HG02852 (cell line): ENCODE data around the gene PKLR.
"Not testable (repeated sequence)": the region's sequence is repeated elsewhere in the genome, so short reads cannot be mapped to it uniquely, and the experiment has no call there.

Source experiments
- ATAC-seq: cut with Tn5 transposase; IDR thresholded peaks from one replicate; pipeline ENCODE4 v1.9.1; 2021; ENCODE audit warnings: mild to moderate bottlenecking, moderate library complexity; ENCODE audit not compliant: unreplicated experiment

Gene PKLR

DNA sequence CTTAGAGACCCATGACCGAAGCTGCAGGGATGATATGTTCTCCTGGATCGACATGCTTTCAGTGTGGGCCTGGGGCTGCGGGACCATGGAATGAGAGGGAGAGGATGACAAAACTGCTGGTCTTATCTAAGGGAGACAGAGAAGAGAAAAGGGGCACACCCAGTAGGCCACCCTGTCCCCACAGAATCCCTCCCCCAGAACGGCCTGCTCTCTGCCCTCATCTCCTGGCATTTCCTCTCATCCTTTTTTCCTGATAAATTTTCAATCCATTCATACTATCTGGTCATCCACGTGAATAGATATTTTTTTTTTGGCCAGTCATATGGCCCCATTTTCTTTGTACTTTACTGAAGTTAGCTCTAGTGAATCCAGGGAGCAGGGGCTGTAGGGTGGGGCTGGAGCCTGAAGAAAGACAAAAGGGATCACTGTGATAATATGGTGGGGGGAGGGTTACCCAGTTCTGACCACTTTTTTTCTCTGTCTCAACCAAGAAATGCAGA lies at the start of gene PKLR:
TSS of gene PKLR (minus strand) at position 97 of the 500 bp plus-strand sequence. CDS start at position 54, 43 bp downstream.
- ATAC-seq: no peak

DNA sequence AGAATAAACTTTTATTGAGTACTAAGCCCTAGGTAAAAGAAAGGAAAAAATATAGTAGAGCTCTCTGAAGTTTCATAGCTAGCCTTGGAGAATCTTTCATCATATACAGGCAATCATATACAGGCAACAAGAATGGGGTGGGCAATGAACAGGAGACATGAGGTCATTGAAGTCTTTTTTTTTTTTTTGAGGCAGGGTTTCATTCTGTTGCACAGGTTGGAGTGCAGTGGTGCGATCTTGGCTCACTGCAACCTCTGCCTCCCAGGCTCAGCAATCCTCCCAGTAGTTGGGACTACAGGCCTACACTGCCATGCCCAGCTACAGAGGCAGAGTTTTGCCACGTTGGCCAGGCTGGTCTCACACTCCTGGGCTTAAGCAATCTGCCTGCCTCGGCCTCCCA lies 41.6 kb upstream of the PKLR start:
- ATAC-seq: no peak

DNA sequence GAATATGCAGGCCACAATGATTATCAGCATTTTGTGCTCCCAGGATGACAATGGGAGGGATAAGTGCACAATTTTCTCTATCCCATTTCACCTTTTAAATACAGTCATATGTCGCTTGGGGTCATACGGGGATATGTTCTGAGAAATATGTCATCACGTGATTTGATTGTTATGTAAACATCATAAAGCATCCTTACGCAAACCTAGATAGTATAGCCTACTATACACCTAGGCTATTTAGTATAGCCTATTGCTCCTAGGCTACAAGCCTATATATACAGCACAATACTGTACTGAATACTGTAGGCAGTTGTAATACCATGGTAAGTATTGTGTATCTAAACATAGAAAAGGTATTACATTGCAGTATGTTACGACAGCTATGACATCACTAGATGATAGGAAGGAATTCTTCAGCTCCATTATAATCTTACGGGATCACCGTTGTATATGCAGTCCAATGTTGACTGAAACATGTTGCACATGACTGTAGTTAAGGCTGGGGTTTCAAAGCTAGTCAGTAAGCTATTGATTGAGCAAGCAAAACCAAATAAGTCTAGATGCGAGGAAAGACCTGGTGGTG lies 38.4 kb upstream of the PKLR start:
- ATAC-seq: no peak

DNA sequence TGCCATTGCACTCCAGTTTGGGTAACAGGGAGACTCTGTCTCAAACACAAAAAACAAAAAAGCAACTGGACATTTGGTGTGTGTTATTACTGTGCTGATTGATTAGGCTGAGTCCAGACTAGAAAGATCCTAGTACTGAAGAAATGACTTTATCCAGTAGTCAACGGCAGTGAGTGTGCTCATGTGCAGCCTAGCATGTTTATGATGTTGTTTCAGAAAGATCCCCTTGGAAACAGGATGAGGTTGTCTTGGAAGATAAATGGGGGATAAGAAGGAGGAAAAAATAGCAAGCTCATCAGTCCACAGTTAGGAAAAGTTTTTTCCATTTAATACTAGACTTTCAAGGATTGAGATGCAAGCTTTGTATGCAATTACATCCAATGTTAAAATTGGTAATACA lies 33.7 kb upstream of the PKLR start:
- ATAC-seq: no peak

DNA sequence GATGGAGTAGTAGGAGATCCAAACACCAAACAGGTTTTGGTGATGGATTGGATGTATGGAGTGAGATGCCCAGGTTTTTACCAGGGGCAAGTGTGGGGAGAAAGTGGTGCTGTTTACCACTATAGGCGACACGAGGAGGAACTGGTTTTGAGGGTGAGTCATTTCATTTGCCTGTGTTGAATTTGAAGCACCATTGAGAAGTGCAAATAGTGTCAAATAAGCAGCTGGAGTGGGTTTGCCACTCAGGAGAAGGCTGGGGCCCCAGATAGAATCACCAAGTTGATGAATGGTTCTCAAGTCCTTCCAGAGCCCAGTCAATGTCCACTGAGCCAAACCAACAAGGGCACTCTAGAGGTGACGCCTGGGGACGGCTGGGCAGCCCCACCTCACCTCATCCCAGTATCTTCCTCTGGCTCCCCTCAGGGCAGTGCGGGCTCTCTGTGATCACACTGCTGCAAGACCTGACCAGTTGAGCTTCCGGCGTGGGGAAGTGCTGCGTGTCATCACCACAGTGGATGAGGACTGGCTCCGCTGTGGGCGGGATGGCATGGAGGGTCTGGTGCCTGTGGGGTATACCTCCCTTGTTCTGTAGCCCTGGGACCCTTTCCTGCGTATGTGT lies 28.9 kb upstream of the PKLR start:
- no peak for ATAC-seq

DNA sequence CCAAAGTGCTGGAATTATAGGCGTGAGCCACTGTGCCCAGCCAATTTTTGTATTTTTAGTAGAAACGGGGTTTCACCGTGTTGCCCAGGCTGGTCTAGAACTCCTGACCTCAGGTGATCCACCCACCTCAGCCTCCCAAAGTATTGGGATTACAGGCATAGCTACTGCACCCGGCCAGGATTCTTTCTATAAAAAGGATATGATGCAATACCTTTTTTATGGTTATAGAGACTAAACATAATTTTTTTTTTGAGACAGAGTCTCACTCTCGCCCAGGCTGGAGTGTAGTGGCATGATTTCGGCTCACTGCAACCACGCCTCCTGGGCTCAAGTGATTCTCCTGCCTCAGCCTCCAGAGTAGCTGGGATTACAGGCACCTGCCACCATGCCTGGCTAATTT lies 27.6 kb upstream of the PKLR start:
- ATAC-seq: not testable (repeated sequence)

DNA sequence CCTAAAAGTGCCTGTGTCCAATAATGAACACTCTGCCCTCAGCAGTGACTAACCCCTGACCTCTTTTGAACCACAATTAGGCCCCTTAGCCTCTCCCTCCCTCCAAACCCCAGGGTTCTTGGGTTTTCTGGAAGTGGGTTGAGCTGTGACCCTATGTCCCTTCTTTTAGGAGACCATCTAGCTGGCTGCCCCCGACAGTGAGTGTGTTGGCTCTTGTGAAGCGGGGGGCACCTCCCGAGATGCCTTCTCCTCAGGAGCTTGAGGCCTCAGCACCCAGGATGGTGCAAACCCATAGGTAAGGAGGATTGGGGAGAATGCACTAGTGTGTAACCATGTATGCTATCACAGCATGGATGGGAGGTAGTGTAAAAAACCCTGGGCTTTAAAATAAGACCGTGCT lies 26.7 kb upstream of the PKLR start:
- no peak for ATAC-seq

DNA sequence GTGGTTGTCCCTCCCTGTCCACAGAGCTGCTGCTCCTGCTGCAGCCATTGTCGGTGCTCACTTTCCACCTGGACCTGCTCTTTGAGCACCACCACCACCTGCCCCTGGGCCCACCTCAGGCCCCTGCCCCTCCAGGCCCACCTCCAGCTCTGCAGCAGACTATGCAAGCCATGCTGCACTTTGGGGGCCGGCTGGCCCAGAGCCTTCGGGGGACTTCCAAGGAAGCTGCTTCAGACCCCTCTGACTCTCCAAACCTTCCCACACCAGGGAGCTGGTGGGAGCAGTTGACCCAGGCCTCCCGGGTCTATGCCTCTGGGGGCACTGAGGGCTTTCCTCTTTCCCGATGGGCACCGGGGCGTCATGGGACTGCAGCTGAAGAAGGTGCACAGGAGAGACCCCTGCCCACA lies 25.4 kb upstream of the PKLR start:
- no peak for ATAC-seq

DNA sequence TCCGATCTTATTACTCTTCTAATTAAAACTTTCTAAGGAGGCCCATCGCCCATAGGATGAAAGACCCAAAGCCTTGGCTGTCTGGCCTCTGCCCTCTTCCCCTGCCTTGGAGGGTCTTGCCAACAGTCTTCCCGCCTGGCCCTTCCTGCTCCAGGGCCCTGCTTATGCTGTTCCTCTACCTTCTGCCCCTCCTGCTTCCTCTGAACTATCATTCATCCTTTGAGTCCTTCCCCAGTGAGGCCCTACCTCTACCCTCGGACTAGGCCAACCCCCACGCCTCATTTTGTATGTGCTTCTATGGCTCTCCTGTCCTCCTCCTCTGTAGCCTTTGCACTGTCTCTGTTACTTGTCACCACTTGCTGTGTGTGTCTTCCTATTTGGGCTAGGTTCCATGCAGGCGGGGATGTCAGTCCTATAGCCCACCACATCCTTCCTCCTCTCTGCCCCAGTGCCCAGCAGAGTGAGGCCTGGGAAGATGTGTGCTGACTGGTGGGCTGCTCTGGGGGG lies 24.8 kb upstream of the PKLR start:
- ATAC-seq: no peak

DNA sequence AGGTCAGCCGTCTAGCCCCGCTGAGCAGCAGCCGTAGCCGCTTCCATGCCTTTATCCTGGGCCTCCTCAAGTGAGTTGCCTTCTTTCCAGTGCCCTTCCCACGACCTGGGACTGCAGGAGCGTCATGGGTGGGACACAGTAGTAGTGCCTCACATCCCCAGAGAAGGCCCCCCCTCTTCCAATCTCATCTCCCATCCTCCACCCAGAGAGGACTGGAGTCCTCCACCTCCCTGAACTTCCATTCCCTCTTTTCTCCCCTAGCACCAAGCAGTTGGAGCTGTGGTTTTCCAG lies 24.3 kb upstream of the PKLR start:
- ATAC-seq: no peak

DNA sequence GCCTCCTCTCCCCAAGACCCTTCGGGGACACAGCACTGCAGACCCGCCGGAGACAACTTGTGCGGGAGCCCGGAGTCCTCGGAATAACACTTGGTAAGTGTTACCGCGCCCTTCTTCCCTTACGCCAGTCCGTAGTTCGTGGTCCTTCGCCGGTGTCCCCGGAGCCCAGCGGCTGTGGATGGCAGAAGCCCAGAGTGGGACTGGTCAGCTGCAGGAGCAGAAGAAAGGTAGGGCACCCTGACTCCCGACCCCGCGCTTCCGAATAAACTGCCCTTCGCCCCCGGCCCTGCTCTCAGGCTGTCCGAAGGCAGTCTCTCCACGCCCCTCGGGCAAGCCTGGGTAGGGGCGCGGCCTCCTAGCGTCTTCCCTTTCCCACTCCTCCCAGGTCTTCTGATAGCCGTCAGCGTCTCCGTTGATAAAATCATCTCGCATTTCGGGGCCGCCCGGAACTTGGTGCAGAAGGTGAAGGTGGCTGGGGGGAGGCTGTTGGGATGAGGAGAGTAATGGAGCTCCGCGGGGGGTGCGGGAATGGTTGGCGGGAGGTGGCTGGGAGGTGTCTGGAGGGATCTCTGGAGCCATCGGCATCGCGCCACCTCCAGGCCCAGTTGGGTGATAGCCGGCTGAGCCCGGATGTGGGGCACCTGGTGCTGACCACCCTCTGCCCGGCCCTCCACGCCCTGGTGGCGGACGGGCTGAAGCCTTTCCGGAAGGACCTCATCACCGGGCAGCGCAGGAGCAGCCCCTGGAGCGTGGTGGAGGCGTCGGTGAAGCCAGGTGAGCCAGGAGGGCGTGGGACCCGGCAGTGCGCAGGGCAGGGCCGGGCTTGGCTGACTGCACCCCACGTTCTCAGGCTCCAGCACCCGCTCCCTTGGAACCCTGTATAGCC lies 23.7 kb upstream of the PKLR start:
- ATAC-seq: no peak

DNA sequence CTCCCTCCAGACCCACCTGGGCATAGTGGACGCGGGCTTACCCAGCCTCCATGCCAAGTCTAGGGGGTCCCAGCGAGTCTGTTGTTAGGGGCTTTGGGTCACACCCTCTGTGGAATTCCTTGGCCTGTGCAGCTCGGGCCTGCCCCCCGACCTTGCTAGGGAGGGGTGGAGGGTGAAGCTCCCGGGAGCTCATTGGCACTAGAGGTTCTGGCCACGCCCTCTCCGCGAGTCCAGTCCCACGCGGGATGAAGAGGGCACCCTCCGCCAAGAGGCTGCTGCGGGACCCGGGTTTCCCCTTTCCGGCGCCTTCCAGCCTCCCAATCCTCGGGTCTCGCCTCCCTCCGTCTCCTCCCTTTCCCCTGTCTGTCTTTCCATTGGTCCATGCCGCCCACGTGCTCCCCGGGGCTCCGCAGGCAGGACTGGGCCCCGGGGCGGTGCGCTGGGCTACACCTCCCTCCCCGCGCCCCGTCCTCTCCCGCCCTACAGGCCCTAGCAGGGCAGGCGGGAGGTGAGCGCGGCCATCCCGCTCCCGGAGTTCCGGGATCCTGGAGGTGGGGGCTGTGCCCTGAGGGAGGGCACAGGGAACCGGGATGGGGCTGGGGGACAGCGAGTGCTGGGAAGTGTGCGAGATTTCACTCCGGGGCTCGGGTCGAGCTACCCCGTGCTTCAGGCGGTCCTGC lies 22.9 kb upstream of the PKLR start:
- peak; percentile 59 for ATAC-seq

DNA sequence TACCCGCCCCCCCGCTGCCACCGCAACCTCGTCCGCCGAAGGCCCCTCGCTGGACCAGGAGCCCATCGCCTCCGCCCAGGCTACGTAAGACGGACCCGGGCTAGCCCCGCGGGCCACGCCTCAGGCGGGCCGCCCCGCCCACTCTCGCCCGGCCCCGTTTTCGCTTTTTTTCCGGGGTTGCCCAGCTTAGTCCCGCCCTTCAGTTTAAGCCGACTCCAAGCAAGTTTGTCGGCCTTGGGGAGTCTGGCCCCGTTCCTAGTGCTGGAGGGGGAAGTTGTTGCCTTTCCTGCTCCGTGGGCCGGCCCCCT lies 22.4 kb upstream of the PKLR start:
- peak; percentile 45 for ATAC-seq

DNA sequence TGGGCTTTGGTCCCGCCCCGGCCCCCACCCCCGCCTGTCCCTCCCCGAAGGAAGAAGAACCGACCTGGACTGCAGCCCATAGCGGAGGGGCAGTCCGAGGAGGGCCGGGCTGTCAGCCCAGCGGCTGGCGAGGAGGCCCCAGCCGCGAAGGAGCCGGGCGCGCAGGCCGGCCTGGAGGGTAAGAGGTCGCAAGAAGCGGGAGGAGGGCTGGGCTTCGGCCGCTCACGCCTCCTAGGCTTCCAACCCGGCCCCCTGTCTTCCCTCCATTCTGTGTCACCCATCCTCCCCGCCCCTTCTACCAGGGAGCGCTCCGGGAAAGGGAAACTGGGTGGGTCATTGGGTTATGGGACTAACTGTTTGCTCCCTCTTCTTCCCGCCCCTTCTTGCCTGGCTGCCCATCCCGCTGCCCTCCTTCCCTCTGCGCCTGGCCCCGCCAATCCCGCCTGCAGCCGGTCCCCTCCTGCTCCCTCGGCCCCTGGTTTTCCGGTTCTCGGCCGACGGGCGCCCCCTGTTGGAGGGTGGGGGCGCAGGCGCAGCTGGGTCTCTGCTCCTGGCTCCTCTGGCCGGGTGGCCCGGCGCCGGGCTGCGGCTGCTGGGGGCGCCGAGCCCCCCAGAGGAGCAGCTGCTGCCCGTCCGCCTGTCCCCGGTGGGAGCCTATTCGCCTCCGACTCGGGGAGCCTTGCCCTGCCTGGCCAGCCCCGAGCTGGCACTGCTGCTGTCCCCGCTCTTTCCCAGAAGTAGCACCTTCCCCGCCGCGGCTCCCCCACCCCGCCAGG lies 21.9 kb upstream of the PKLR start:
- ATAC-seq: peak; percentile 44

DNA sequence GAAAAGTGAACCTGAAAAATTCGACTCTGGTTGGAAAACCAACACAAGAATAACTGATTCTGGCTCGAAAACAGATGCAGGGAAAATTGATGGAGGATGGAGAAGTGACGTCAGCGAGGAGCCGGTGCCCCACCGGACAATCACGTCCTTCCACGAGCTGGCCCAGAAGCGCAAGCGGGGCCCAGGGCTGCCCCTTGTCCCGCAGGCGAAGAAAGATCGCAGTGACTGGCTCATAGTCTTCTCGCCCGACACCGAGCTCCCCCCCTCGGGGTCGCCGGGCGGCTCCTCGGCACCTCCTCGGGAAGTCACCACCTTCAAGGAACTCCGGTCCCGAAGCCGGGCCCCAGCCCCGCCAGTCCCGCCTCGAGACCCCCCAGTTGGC lies 21.3 kb upstream of the PKLR start:
- no peak for ATAC-seq

DNA sequence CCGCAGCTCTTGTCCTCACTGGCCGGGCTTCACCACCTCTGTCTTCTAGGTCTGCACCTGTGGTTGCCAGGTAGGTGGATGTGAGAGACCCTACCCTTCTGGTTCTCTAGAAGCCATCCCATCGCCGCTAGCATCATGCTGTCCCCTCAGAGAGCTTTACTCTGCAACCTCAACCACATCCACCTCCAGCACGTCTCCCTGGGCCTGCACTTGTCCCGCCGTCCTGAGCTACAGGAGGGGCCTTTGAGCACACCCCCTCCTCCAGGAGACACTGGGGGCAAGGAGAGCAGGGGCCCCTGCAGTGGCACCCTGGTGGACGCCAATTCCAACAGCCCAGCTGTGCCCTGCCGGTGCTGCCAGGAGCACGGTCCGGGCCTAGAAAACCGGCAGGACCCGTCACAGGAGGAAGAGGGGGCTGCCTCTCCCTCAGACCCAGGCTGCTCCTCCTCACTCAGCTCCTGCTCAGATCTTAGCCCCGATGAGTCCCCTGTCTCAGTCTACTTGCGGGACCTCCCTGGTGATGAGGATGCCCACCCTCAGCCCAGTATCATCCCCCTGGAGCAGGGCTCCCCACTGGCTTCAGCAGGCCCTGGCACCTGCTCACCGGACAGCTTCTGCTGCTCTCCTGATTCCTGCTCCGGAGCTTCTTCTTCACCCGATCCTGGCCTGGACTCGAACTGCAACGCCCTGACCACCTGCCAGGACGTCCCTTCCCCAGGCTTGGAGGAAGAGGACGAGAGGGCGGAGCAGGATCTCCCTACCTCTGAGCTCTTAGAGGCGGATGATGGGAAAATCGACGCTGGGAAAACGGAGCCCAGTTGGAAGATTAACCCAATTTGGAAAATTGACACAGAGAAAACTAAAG lies 20.6 kb upstream of the PKLR start:
- ATAC-seq: no peak

DNA sequence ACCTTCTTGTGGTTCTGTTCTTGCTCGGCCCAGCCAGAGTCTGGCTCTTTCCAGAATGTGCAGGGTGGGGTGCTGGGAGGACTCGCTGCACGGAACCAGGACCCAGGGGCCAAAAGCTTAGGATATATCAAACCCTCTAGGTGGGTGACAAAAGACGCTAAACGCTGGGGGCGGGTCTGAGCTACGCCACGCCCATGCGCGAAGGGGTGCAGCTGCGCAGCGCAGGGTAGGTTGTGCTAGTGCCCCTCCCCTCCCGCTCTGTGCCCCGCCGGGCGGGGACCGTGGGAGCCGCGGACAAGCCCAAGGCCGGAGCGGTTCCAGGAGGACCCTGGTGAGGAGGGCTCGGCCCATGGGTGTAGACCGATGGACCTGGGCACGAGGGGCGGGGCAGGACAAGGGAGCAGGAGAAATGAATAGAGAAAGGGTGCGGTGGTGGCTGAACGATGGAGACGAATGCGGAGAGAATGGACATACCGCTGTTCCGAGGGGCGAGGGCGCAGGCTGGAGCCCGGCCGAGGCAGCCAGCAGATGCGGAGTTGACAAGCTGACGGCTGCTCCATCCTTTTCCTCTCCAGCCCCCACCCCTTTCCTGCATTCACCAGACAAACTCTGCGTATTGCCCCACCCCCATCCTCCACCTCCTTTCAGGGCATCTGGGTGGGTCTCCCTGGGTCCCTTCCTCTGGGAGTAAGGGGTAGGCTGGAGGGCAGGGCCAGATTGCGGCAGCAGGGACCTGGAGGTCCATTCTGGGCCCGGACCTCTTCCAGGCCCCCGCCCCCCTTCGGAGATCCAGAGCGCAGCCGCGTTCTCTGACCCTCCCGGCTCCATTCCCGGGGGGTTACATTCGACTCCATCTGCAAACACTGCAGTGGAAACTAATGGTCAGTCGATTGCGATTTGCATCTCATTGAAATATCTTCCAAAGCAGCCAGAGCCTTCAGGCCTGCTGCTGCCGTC lies 19.7 kb upstream of the PKLR start, which contains the start of gene RUSC1:
TSS of gene RUSC1 (plus strand) at position 234 of the 957 bp plus-strand sequence. CDS start 880 bp downstream, outside the sequence.
- ATAC-seq: no peak

DNA sequence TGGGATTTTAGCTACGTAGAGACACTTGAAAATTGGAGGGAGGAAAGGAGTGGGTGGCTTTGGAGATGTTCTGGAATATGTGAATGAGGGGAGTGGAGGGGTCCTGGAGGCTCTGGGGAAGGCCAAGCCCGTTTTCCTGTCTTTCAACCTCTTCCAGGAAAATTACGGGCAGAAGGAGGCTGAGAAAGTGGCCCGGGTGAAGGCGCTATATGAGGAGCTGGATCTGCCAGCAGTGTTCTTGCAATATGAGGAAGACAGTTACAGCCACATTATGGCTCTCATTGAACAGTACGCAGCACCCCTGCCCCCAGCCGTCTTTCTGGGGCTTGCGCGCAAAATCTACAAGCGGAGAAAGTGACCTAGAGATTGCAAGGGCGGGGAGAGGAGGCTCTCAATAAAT lies 19.0 kb upstream of the PKLR start:
- no peak for ATAC-seq

DNA sequence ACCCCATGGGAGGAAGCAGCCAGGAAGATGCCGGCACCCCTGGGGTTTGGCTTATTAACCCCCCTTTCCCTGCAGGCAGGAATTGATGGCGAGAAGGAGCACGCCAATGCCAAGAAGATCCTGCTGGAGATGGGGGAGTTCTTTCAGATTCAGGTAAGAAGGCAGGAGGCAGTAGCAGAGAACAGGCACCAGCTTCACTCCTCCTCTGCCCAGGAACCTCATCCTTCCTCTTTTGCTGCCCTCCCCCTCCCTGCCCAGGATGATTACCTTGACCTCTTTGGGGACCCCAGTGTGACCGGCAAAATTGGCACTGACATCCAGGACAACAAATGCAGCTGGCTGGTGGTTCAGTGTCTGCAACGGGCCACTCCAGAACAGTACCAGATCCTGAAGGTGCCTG lies 18.3 kb upstream of the PKLR start:
- ATAC-seq: no peak
